ENCODE results near the gene NSMCE1.

NSMCE1 gene

DNA sequence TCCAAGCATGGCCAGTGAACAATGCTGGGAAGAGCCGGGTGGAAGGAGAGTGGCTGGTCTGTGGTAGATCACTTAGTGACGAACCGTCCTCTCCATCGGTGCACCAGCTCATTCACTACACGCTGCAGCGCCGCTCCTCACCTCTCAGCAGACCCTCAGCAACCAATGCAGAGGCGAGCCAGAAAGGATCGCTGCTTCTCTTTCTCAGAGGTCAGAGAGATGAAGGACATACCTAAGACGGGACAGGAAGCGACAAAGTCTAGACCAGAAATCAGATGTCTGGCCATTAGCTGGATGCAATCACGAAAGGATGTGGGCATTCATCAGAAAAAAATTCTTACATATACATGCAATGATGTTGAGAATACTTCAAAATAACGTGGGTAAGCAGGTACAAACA, 26.9 kb downstream of the NSMCE1 start:
- Histone ChIP-seq H3K4me3 (ENCODE audit: low read length) (no peak overlapping the region), H3K27ac (ENCODE audit: low read length) (no peak overlapping the region), H3K27me3 (ENCODE audit: low read depth, low read length) (no peaks in the 10 kb centered on the region), H2AFZ (ENCODE audit: low read depth, low read length) (no peak overlapping the region), H4K20me1 (ENCODE audit: insufficient read depth, low read length) (no peaks in the 10 kb centered on the region), H3K4me2 (ENCODE audit: low read length) (no peak overlapping the region), H3K79me2 (ENCODE audit: low read length) (no peaks in the 10 kb centered on the region; the same call in 1 of the 2 replicates), H3K9ac (ENCODE audit: low read length) (no peak overlapping the region), H3K36me3 (replicated peaks; ENCODE audit: low read depth, low read length) (peaks cover 6% of the 10 kb centered on the region), H3K4me1 (ENCODE audit: low read length) (peaks cover 16% of the 10 kb centered on the region), H3K9me3 (ENCODE audit: insufficient read depth, low read length) (no peaks in the 10 kb centered on the region; the same call in 1 of the 2 replicates)
- no peak for TF ChIP-seq EZH2phosphoT487 (IDR thresholded peaks at IDR 0.05; ENCODE audit: low read depth)
- TF ChIP-seq, protein P1, sequence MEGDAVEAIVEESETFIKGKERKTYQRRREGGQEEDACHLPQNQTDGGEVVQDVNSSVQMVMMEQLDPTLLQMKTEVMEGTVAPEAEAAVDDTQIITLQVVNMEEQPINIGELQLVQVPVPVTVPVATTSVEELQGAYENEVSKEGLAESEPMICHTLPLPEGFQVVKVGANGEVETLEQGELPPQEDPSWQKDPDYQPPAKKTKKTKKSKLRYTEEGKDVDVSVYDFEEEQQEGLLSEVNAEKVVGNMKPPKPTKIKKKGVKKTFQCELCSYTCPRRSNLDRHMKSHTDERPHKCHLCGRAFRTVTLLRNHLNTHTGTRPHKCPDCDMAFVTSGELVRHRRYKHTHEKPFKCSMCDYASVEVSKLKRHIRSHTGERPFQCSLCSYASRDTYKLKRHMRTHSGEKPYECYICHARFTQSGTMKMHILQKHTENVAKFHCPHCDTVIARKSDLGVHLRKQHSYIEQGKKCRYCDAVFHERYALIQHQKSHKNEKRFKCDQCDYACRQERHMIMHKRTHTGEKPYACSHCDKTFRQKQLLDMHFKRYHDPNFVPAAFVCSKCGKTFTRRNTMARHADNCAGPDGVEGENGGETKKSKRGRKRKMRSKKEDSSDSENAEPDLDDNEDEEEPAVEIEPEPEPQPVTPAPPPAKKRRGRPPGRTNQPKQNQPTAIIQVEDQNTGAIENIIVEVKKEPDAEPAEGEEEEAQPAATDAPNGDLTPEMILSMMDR (IDR thresholded peaks at IDR 0.05; ENCODE audit: low read depth, low read length) = no peak

DNA sequence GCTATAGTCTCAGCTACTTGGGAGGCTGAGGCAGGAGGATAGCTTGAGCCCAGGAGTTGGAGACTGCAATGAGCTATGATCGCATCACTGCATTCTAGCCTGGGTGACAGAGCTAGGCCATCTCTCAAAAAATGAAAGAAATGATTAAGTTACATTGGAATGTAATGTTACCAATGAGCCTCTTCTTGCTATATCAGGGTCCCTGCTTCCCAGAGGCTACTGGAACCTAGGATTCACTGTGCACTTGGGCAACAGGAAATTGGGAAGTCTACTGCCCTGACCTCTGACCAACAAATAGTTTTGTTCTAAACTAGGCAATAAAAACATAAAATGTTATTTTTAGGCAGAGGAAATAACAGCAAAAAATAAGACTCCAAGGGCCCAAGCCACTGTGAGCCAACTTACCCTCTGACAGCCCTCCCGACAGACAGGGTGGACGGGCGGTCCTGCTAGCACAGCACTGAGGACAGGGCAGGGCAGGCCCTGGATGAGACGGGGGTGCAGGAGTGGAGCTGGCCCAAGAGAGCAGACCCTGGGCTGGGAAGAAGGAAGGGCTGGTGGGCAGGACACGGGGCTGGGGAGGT, 27.5 kb downstream of the NSMCE1 start:
- H2AFZ ChIP-seq (ENCODE audit: low read depth, low read length) = no peak overlapping the region
- peaks cover 5% of the 10 kb centered on the region for H3K36me3 ChIP-seq (replicated peaks; ENCODE audit: low read depth, low read length)
- H3K9me3 ChIP-seq (ENCODE audit: insufficient read depth, low read length) = no peaks in the 10 kb centered on the region; the same call in 1 of the 2 replicates
- no peak overlapping the region for H3K27ac ChIP-seq (ENCODE audit: low read length)
- H3K4me3 ChIP-seq (ENCODE audit: low read length) = no peak overlapping the region
- H3K4me1 ChIP-seq (ENCODE audit: low read length) = peaks cover 18% of the 10 kb centered on the region
- TF ChIP-seq, protein P1 (IDR thresholded peaks at IDR 0.05; ENCODE audit: low read depth, low read length) = no peak
- no peak for TF ChIP-seq EZH2phosphoT487 (IDR thresholded peaks at IDR 0.05; ENCODE audit: low read depth)
- H4K20me1 ChIP-seq (ENCODE audit: insufficient read depth, low read length) = no peaks in the 10 kb centered on the region
- no peak overlapping the region for H3K9ac ChIP-seq (ENCODE audit: low read length)
- no peak overlapping the region for H3K4me2 ChIP-seq (ENCODE audit: low read length)
- H3K27me3 ChIP-seq (ENCODE audit: low read depth, low read length) = no peaks in the 10 kb centered on the region
- H3K79me2 ChIP-seq (ENCODE audit: low read length) = no peaks in the 10 kb centered on the region; the same call in 1 of the 2 replicates

DNA sequence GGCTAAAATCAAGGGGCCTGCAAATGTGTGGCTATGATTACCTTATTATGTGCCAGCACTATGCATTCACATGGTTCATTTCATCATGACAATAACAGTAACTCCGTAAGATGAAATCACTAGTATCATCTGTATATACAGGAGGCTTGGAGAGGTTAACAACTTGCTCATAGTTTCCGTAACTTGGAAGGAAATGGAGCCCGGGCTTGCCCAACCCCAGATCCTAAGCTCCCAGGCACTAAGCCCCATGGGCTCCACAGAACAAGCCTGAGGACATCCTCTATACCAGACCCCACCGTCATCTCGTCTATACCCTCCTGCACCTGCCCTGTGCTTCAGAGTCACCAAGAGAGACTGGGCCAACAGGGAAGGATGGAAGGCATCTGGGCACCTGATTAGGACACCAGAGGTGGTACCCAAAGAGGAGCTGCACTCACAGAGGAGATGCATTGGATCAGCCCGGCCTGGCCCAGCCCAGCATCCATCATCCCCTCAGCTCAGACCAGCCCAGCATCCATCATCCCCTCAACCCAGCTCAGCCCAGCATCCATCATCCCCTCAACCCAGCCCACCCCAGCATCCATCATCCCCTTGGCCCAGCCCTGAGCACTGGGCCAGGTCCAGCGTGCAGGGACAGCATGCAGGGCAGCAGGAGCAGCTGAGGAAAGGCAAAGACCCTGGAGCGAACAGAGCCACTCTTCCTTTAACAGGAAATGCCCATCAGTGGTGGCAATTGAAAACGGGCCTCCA, 28.5 kb downstream of the NSMCE1 start:
- Histone ChIP-seq H3K36me3 (replicated peaks; ENCODE audit: low read depth, low read length) (no peaks in the 10 kb centered on the region), H3K9ac (ENCODE audit: low read length) (no peak overlapping the region), H3K9me3 (ENCODE audit: insufficient read depth, low read length) (no peaks in the 10 kb centered on the region; the same call in 1 of the 2 replicates), H3K79me2 (ENCODE audit: low read length) (no peaks in the 10 kb centered on the region; the same call in 1 of the 2 replicates), H3K4me2 (ENCODE audit: low read length) (no peak overlapping the region), H3K27ac (ENCODE audit: low read length) (no peak overlapping the region), H3K27me3 (ENCODE audit: low read depth, low read length) (no peaks in the 10 kb centered on the region), H2AFZ (ENCODE audit: low read depth, low read length) (no peak overlapping the region), H3K4me3 (ENCODE audit: low read length) (no peak overlapping the region), H4K20me1 (ENCODE audit: insufficient read depth, low read length) (no peaks in the 10 kb centered on the region), H3K4me1 (ENCODE audit: low read length) (peaks cover 21% of the 10 kb centered on the region)
- TF ChIP-seq, protein P1 (IDR thresholded peaks at IDR 0.05; ENCODE audit: low read depth, low read length) = no peak
- TF ChIP-seq EZH2phosphoT487 (IDR thresholded peaks at IDR 0.05; ENCODE audit: low read depth) = no peak

DNA sequence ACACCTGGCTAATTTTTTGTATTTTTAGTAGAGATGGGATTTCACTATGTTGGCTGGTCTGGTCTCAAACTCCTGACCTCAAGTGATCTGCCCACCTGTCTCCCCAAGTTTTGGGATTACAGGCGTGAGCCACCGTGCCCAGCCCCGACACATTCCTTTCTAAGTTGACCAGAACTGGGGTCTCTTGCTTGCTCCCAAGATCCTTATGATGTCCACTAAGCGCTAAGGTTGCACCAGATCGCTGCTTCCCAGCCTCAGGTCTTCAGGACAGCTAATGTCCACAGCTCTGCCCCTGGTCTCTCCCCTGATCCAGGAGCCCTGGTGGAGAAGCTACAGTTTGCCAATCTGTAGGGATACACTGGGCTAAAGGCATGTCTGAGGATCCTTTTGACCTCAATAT, 29.5 kb downstream of the NSMCE1 start:
- Histone ChIP-seq H3K9me3 (ENCODE audit: insufficient read depth, low read length) (no peaks in the 10 kb centered on the region; the same call in 1 of the 2 replicates), H3K4me3 (ENCODE audit: low read length) (no peak overlapping the region), H3K27ac (ENCODE audit: low read length) (no peak overlapping the region), H3K79me2 (ENCODE audit: low read length) (no peaks in the 10 kb centered on the region; the same call in 1 of the 2 replicates), H4K20me1 (ENCODE audit: insufficient read depth, low read length) (no peaks in the 10 kb centered on the region), H3K9ac (ENCODE audit: low read length) (no peak overlapping the region), H3K4me2 (ENCODE audit: low read length) (no peak overlapping the region), H3K27me3 (ENCODE audit: low read depth, low read length) (no peaks in the 10 kb centered on the region), H2AFZ (ENCODE audit: low read depth, low read length) (no peak overlapping the region), H3K4me1 (ENCODE audit: low read length) (peaks cover 32% of the 10 kb centered on the region), H3K36me3 (replicated peaks; ENCODE audit: low read depth, low read length) (no peaks in the 10 kb centered on the region)
- TF ChIP-seq, protein P1 (IDR thresholded peaks at IDR 0.05; ENCODE audit: low read depth, low read length) = no peak
- TF ChIP-seq EZH2phosphoT487 (IDR thresholded peaks at IDR 0.05; ENCODE audit: low read depth) = no peak
